ENCODE data around the gene OR10H5. TPM values are rescaled to one million over a fixed set of nuclear protein-coding genes. Genes with fewer than 3 reads are reported as not detected.

Gene OR10H5
- total RNA-seq, 1 experiment from 2014 or later, result not detected

GRCh38 chr19:15776264-15776663 is 11.2 kb upstream of the OR10H5 start:
- TF ChIP-seq TCF7L2 (IDR thresholded peaks at IDR 0.05; ENCODE audit: low read depth, low read length), result no peak
- TF ChIP-seq SIN3A (IDR thresholded peaks at IDR 0.05; ENCODE audit: borderline replicate concordance, insufficient read depth, low read depth, low read length), result no peak
- TF ChIP-seq POLR2AphosphoS5 (IDR thresholded peaks at IDR 0.05; ENCODE audit: low read depth, low read length), result no peak
- TF ChIP-seq CTCF (IDR thresholded peaks at IDR 0.05), result no peak
- no peak for TF ChIP-seq REST (IDR thresholded peaks at IDR 0.05; ENCODE audit: insufficient read depth in 1 of 2, low read depth in 2 of 2, low read length in 1 of 2)
- DNase-seq (ENCODE audit: low read depth, low spot score) (no peak), ATAC-seq (no peak)
- intact Hi-C loops (cut with micrococcal nuclease; ENCODE audit: unreplicated experiment) (no loop called here), in situ Hi-C loops (cut with HindIII; ENCODE audit: low pct_unique_long_range_greater_than_20kb, low sequenced_read_pairs) (no loop called here)
- Histone ChIP-seq H3K36me3 (ENCODE audit: control insufficient read depth, insufficient read depth, low read length) (no peaks in the 10 kb centered on the region), H3K4me1 (ENCODE audit: control insufficient read depth, insufficient read depth, low read length) (no peaks in the 10 kb centered on the region), H3K27me3 (ENCODE audit: control insufficient read depth, insufficient read depth, low read length) (no peaks in the 10 kb centered on the region; the same call in 1 of the 2 replicates), H3K9me3 (ENCODE audit: control insufficient read depth, insufficient read depth, low read depth, low read length) (no peaks in the 10 kb centered on the region), H3K4me3 (ENCODE audit: low read depth in 2 of 2, low read length in 2 of 2) (no peak overlapping the region), H3K27ac (ENCODE audit: low read length) (no peak overlapping the region)
- CTCF ChIA-PET, result no interaction called here
- POLR2A ChIA-PET, result no interaction called here
- no TSS peak for BruUV-seq (replicated peaks)

GRCh38 chr19:15776991-15777970 is 10.2 kb upstream of the OR10H5 start:
- BruUV-seq (replicated peaks), result no TSS peak
- POLR2A ChIA-PET, result no interaction called here
- Histone ChIP-seq H3K9me3 (ENCODE audit: control insufficient read depth, insufficient read depth, low read depth, low read length) (no peaks in the 10 kb centered on the region), H3K27me3 (ENCODE audit: control insufficient read depth, insufficient read depth, low read length) (no peaks in the 10 kb centered on the region; the same call in 1 of the 2 replicates), H3K4me1 (ENCODE audit: control insufficient read depth, insufficient read depth, low read length) (no peaks in the 10 kb centered on the region), H3K36me3 (ENCODE audit: control insufficient read depth, insufficient read depth, low read length) (no peaks in the 10 kb centered on the region), H3K4me3 (ENCODE audit: low read depth in 2 of 2, low read length in 2 of 2) (no peak overlapping the region), H3K27ac (ENCODE audit: low read length) (no peak overlapping the region)
- DNase-seq (ENCODE audit: low read depth, low spot score), result no peak
- intact Hi-C loops (cut with micrococcal nuclease; ENCODE audit: unreplicated experiment) (no loop called here), in situ Hi-C loops (cut with HindIII; ENCODE audit: low pct_unique_long_range_greater_than_20kb, low sequenced_read_pairs) (no loop called here)
- ATAC-seq, result no peak
- CTCF ChIA-PET, result no interaction called here
- no peak for TF ChIP-seq REST (IDR thresholded peaks at IDR 0.05; ENCODE audit: insufficient read depth in 1 of 2, low read depth in 2 of 2, low read length in 1 of 2)
- no peak for TF ChIP-seq TCF7L2 (IDR thresholded peaks at IDR 0.05; ENCODE audit: low read depth, low read length)
- no peak for TF ChIP-seq CTCF (IDR thresholded peaks at IDR 0.05)
- no peak for TF ChIP-seq POLR2AphosphoS5 (IDR thresholded peaks at IDR 0.05; ENCODE audit: low read depth, low read length)

Measured in Panc1 (cell line).